Dermis microvascular lymphatic vessel endothelial cell (primary cell): ENCODE data around the gene CCL3. TPM values are rescaled to one million over a fixed set of nuclear protein-coding genes. Genes with fewer than 3 reads are reported as not detected.
"Not testable (repeated sequence)": the region's sequence is repeated elsewhere in the genome, so short reads cannot be mapped to it uniquely, and the experiment has no call there.

Experiments used
- DNase-seq, 2 donors: peaks; one replicate each; pipeline versions ENCODE4 v3.0.0 to v3.0.0-alpha.2; 2010; ENCODE audit warnings: low read depth in 2 of 2
- total RNA-seq: library from RNA; depleted of rRNA; stranded (reverse); fragments of >200 nt; gene quantifications from 2 replicates; pipeline ENCODE4 v1.2.1, GENCODE V29; 2014

Gene CCL3
- total RNA-seq, 1 donor from 2014 or later = not detected

DNA sequence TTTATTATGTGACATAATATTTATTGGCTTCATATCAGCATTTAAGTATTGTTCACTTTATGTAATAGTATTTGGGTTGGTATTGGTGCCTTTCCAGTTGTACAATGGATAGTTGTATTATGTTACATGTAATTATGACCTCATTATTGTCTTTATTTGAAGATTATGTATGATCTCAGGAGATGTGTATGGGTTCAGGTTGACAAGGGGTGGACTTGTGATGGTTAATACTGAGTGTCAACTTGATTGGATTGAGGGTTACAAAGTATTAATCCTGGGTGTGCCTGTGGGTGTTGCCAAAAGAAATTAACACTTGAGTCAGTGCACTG is 25.7 kb upstream of the CCL3 start:
- not testable (repeated sequence) for DNase-seq

- not testable (repeated sequence) for DNase-seq
Observed at GRCh38 chr17:36114971-36115648, 25.2 kb upstream of the CCL3 start.

GRCh38 chr17:36113131-36113530 is 23.2 kb upstream of the CCL3 start:
- DNase-seq = not testable (repeated sequence)

- DNase-seq = no peak
Observed at GRCh38 chr17:36112572-36112971, 22.6 kb upstream of the CCL3 start.

GRCh38 chr17:36111068-36111490 is 21.1 kb upstream of the CCL3 start:
- DNase-seq = no peak

DNA sequence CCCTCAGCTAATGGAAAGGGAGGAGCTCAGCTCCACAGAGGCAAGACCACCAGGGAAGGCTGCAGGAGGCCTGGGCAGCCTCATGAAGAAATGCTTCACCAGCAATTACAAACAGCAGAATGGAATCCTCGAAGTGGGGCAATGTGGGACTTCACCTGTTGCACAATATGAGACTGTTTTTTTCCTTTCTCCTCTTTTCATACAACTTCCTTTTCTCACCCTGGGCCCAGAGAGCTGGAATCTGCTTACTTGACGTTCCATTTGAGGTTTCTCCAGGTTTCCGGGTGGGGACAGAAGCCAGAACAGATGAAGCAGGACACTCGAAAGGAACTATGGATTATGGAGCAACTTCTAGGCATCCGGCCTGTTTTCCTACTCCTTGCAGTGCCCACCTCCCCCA is 18.3 kb upstream of the CCL3 start:
- DNase-seq = not testable (repeated sequence)

- no peak for DNase-seq
Observed at GRCh38 chr17:36107660-36108059, 17.7 kb upstream of the CCL3 start.

- no peak for DNase-seq
Observed at GRCh38 chr17:36106493-36106835, 16.5 kb upstream of the CCL3 start.

DNA sequence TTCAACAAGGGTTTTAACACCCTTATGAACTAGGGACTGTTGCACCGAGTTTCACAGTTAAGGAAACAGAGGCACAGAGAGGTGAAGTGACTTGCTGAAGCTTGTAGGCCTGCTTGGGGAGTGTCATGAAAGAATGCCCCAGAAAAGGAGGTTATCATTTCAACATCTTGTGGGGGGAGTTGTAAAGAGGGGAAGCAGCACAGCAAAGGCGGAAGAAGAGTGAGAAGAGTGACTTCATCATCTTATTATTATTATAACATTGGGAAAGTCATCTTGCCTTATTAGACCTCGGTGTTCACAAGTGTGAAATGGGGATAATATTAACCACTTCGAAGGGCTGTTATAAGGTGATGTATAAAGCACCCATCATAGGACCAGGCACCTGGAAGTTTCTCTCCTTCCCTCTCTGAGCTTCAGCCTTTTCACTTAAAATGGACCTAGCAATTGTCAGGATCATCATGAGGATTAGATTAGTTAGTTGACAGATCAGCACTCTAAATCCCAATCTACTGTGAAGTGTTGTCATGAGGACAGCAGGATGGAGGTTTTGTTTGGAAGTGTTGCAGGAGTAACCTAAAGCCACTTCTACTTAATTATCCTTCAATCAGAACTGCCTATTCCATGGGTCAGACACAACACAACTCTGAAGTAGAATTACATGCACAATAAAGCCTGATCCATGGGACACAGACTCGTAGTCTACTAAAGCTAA is 16.0 kb upstream of the CCL3 start:
- DNase-seq = no peak

DNA sequence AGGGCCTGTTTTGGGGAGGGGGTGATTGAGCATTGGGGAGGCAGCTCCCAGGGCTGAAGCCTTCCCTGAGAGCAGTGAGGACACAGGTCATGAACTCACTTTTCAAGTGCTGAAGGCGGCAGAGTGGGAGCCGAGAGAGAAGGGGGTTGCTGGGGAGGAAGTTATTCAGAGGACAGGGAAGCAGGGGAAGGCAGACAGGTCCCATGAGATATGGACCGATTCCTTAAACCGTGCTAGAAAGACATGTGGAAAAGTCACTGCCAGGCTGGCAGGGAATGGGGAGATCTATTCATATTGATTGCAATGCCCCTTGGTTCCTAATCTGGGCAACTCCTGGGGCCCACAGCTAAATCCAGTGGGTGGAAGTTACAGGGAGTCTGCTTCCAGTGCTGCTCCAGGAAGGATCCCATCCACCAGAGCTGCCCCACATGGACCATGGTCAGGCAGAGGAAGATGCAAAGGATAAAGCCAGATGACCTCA is 14.8 kb upstream of the CCL3 start:
- DNase-seq = no peak

GRCh38 chr17:36104246-36104645 is 14.3 kb upstream of the CCL3 start:
- not testable (repeated sequence) for DNase-seq

GRCh38 chr17:36103401-36103975 is 13.5 kb upstream of the CCL3 start, which contains the start of gene CCL4:
TSS of gene CCL4 (plus strand) at chr17:36103827. CDS start at chr17:36103906, 79 bp downstream.
- DNase-seq = not testable (repeated sequence)

DNA sequence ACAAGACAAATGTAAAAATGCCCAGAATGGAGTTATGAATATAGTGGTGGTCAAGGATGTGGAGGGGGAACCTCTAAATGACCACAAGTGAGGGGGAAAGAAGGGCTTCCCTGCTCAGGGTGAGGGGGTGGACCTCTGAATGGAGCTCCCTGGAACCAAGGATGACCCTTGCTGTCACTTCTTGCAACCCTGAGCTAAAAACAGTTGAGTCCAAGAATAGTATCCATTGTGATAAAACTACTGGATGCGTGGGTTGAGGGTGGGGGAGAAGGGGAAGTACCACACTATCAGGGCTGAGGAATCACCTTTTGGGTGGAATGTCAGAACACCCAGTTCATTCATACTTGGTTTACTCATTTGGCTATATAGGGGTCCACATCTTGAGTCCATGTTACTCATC is 9.1 kb upstream of the CCL3 start:
- DNase-seq = not testable (repeated sequence)

GRCh38 chr17:36095992-36096391 is 6.0 kb upstream of the CCL3 start:
- no peak for DNase-seq

DNA sequence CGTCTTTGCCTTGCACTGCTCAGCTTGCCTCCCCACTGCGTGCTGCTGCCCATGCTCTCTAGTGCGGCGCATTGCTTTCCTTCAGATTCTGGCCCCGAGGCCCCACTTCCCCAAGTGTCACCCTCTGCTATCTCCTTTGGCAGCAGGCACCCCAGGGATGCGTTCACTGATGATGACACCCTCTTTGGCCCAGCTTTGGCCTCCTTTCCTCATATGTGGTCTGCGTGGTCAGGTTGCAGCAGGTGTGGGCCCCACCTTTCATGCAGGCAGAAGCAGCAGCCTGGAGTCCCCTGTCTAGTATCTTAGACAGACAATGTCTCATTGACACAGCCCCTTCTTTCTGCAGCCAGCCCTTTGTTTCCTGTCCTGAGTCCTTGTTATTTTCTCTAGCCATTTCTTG is 4.8 kb upstream of the CCL3 start:
- no peak for DNase-seq

DNA sequence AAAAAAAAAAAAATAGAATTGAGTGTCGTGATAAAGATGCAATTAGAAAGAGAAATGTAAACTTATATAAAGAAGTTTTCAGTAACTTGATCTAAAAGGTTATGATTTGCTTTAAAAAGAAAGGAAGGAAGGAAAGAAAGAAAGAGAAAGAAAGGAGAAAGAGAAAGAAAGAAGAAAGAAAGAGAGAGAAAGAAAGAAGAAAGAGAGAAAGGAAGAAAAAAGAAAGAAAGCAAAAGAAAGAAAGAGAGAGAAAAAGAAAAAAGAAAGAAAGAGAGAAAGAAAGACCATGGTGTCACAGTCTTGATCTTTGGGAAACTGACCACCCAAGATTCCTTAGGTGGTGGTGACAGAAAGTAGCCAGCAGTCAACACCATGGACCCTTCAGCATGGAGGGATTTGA is 4.3 kb upstream of the CCL3 start:
- DNase-seq = no peak

- not testable (repeated sequence) for DNase-seq
Observed at GRCh38 chr17:36092715-36093114, 2.8 kb upstream of the CCL3 start.

GRCh38 chr17:36092230-36092629 is 2.3 kb upstream of the CCL3 start:
- DNase-seq = no peak

DNA sequence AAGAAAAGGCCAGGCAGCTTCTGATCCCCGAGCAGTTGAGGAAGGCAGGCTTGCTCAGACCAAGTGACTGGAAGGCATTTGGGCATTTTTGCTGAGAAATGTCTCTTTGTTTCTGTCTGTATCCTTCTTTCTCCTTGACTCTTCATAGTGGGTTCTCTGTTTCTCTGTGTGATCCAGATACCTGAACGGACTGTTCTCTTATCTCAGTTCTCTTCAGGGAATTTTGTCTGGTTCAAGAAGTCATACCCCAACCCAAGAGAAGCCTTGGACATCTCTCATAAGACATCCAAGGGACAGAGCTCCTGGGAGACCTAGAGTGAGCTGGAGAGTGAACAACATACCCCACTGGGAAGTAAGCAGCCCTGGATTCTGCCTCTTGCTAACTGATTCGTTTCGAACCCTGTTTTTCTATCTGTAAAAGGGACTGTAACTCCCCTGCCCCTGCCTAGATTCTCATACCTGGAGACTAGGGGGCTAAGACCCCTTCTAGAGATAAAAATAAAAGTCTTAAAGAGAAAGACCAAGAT is 541 bp downstream of the CCL3 start:
- no peak for DNase-seq

DNA sequence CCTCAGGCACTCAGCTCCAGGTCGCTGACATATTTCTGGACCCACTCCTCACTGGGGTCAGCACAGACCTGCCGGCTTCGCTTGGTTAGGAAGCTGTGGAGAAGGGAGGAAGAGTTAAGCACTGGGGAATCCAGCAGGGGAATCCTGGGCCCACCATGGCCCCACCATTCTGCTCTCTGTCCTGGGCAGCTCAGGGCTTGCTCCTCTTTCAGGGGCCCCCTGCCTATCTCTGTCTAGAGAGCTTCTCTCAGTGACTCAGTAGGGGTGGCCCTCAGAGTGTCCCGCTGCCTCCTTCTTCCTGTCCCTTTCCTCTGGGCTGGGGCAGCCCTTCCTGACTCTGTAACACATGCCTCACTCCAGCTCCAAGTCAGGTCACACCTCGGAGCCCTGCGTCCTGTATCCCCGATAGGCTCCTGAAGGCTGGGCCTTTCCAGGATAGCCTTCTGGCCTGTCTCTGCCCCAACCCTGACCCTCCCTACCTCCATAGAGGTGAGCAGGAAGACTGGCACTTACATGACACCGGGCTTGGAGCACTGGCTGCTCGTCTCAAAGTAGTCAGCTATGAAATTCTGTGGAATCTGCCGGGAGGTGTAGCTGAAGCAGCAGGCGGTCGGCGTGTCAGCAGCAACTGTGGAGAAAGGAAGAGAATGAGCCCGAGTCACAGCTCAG is 1.1 kb downstream of the CCL3 start:
- DNase-seq = no peak

- DNase-seq = not testable (repeated sequence)
Observed at GRCh38 chr17:36087897-36088572, 1.9 kb downstream of the CCL3 start.
